Medulla oblongata (tissue), 1 donor: ENCODE measurements around the gene MYEF2.

ENCODE experiments used
- DNase-seq: peaks from one replicate; pipeline ENCODE4 v3.0.0-alpha.2; 2015; ENCODE audit errors: extremely low spot score

Gene MYEF2

GRCh38 chr15:48145923-48146322, 32.2 kb downstream of the MYEF2 start:
- no peak for DNase-seq

GRCh38 chr15:48144889-48145288, 33.2 kb downstream of the MYEF2 start:
- DNase-seq: no peak

GRCh38 chr15:48143856-48144255, 34.2 kb downstream of the MYEF2 start:
- no peak for DNase-seq

- no peak for DNase-seq
These were observed 45.2 kb downstream of the MYEF2 start for GRCh38 chr15:48132874-48133273.

- no peak for DNase-seq
These were observed 46.8 kb downstream of the MYEF2 start for GRCh38 chr15:48131324-48131723.

GRCh38 chr15:48126667-48127355, 51.3 kb downstream of the MYEF2 start:
- DNase-seq: no peak

GRCh38 chr15:48121849-48122248, 56.2 kb downstream of the MYEF2 start:
- DNase-seq: no peak

GRCh38 chr15:48120745-48121144, 57.4 kb downstream of the MYEF2 start, which contains the start of gene SLC24A5:
Gene SLC24A5, plus strand, starts transcription at chr15:48120990. Its CDS starts 55 bp downstream, at chr15:48121045.
- no peak for DNase-seq

GRCh38 chr15:48119277-48119676, 58.8 kb downstream of the MYEF2 start:
- DNase-seq: no peak

- peak; percentile 17 for DNase-seq
These were observed 65.9 kb downstream of the MYEF2 start for GRCh38 chr15:48112242-48112641.

- no peak for DNase-seq
These were observed 68.1 kb downstream of the MYEF2 start for GRCh38 chr15:48109856-48110531.

- DNase-seq: no peak
These were observed 68.9 kb downstream of the MYEF2 start for GRCh38 chr15:48109212-48109611.

GRCh38 chr15:48105936-48106335, 72.2 kb downstream of the MYEF2 start:
- DNase-seq: no peak

GRCh38 chr15:48103647-48104046, 74.4 kb downstream of the MYEF2 start:
- no peak for DNase-seq

- no peak for DNase-seq
These were observed 75.9 kb downstream of the MYEF2 start for GRCh38 chr15:48102167-48102566.

GRCh38 chr15:48101376-48101961, 76.6 kb downstream of the MYEF2 start:
- DNase-seq: no peak

GRCh38 chr15:48097264-48097663, 80.8 kb downstream of the MYEF2 start:
- no peak for DNase-seq

GRCh38 chr15:48096813-48097212, 81.3 kb downstream of the MYEF2 start:
- no peak for DNase-seq

GRCh38 chr15:48096355-48096786, 81.7 kb downstream of the MYEF2 start:
- DNase-seq: no peak

GRCh38 chr15:48091522-48091921, 86.6 kb downstream of the MYEF2 start:
- DNase-seq: no peak

- DNase-seq: no peak
These were observed 87.4 kb downstream of the MYEF2 start for GRCh38 chr15:48090666-48091065.

GRCh38 chr15:48090115-48090514, 88.0 kb downstream of the MYEF2 start:
- no peak for DNase-seq

- DNase-seq: no peak
These were observed 88.4 kb downstream of the MYEF2 start for GRCh38 chr15:48089702-48090101.
